ENCODE data around the gene LRP2.

The LRP2 gene

GRCh38 chr2:169361706-169362117, 622 bp downstream of the LRP2 start (continued):
- peak; percentile 89 for TF ChIP-seq ZBTB8A (tag by site-specific recombination; IDR thresholded peaks at IDR 0.05)
- TF ChIP-seq ZIC2 (tag by site-specific recombination; IDR thresholded peaks at IDR 0.05), result peak; percentile 92
- peak; percentile 35; the same call in 1 of the 2 replicates for TF ChIP-seq SCRT2 (tag by site-specific recombination; IDR thresholded peaks at IDR 0.05)
- peak; percentile 85 for TF ChIP-seq IKZF3 (tag by site-specific recombination; IDR thresholded peaks at IDR 0.05)
- no peak for TF ChIP-seq ZNF157 (tag by site-specific recombination; IDR thresholded peaks at IDR 0.05)
- TF ChIP-seq ZEB2 (tag by site-specific recombination; IDR thresholded peaks at IDR 0.05), result peak; percentile 39; the same call in 1 of the 2 replicates
- TF ChIP-seq ZNF423 (tag by site-specific recombination; IDR thresholded peaks at IDR 0.05), result peak; percentile 85
- 0 out of 2 replicates have a peak, but pooled peaks have one; percentile 61 for TF ChIP-seq ZSCAN30 (tag by site-specific recombination; IDR thresholded peaks at IDR 0.05)
- TF ChIP-seq CTCF (tag by site-specific recombination; IDR thresholded peaks at IDR 0.05), result peak; percentile 89
- TF ChIP-seq KLF8 (tag by site-specific recombination; IDR thresholded peaks at IDR 0.05), result 0 out of 2 replicates have a peak, but pooled peaks have one; percentile 31
- peak; percentile 26 for TF ChIP-seq SP2 (tag by site-specific recombination; IDR thresholded peaks at IDR 0.05)
- no peak for TF ChIP-seq ZNF223 (tag by site-specific recombination; IDR thresholded peaks at IDR 0.05)
- peak; percentile 29; the same call in 1 of the 2 replicates for TF ChIP-seq ZNF2 (tag by site-specific recombination; IDR thresholded peaks at IDR 0.05)
- peak; percentile 75 for TF ChIP-seq ZNF610 (tag by site-specific recombination; IDR thresholded peaks at IDR 0.05; ENCODE audit: borderline replicate concordance)

DNA sequence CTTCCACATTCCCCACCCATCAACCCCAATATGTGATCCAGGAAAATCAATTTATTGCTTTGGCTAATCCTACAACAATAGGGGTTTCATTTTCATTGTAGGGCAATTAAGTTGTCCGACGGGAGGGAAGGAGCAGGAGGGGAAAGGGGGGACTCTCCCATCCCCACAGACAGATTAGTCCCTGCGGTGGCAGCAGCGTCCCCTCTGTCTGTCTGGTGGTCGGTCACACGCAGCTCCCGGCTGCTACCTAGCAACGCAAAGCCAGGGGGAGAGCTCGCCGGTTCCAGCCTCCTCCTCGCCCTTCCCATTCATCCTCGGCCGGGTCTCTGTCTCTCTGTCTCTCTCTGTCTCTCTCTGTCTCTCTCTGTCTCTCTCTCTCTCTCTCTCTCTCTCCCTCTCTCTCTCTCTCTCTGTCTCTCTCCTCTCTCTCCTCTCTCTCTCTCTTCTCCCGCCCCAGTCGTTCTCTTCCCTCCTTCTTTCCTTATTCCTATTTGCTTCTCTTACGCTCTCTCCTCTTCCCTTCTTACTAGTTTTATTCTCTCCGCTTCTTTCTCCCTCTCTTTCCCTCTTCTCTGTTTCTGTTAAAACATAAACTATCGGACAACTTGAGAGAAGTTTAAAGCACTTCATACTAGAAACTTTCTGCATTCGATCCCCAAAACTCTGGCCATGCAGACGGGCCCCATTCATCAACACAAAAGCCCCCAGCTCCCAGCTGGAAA, 1.2 kb downstream of the LRP2 start:
- Histone ChIP-seq H3K9me3 (ENCODE audit: control insufficient read depth, insufficient read depth, low read depth, low read length) (no peaks in the 10 kb centered on the region), H3K4me1 (ENCODE audit: control insufficient read depth, insufficient read depth, low read length) (peaks cover 3% of the 10 kb centered on the region; the same call in 1 of the 2 replicates), H3K36me3 (ENCODE audit: control insufficient read depth in 2 of 2, insufficient read depth in 1 of 2, low read length in 2 of 2) (no peaks in the 10 kb centered on the region), H3K4me3 (ENCODE audit: low read depth, low read length) (peak overlapping the region; percentile 55), H3K27ac (ENCODE audit: extremely low read depth, low read depth, low read length) (peak overlapping the region; percentile 82; the same call in 1 of the 2 replicates)
- ChIA-PET POLR2A (interaction anchor here (0.7 kb wide), 1 partner anchor 645 kb away, joined by 3 read pairs; no protein-coding TSS in a partner anchor), CTCF (interaction anchor here (0.6 to 0.7 kb wide), 2 partner anchors 251 to 256 kb away, joined by 3 read pairs; no protein-coding TSS in a partner anchor)
- no peak for TF ChIP-seq ZNF214 (tag by site-specific recombination; IDR thresholded peaks at IDR 0.05; ENCODE audit: borderline replicate concordance)
- no peak for TF ChIP-seq ZBTB7A (tag by site-specific recombination; IDR thresholded peaks at IDR 0.05; ENCODE audit: low read depth)
- no peak for TF ChIP-seq ZNF791 (tag by site-specific recombination; IDR thresholded peaks at IDR 0.05)
- TF ChIP-seq ZNF366 (tag by site-specific recombination; conservative IDR thresholded peaks at IDR 0.05), result peak; percentile 93
- TF ChIP-seq ZNF701 (tag by site-specific recombination; IDR thresholded peaks at IDR 0.05), result no peak
- TF ChIP-seq ZNF530 (tag by site-specific recombination; IDR thresholded peaks at IDR 0.05; ENCODE audit: low read depth), result no peak
- no peak for TF ChIP-seq ZNF654 (tag by site-specific recombination; IDR thresholded peaks at IDR 0.05; ENCODE audit: low read depth)
- no peak for TF ChIP-seq ZNF202 (tag by site-specific recombination; IDR thresholded peaks at IDR 0.05; ENCODE audit: borderline replicate concordance)
- peak; percentile 99 for TF ChIP-seq ZNF596 (tag by site-specific recombination; IDR thresholded peaks at IDR 0.05)
- 0 out of 2 replicates have a peak, but pooled peaks have one; percentile 20 for TF ChIP-seq ZNF501 (tag by site-specific recombination; IDR thresholded peaks at IDR 0.05)
- peak; percentile 43 for TF ChIP-seq ZNF398 (tag by site-specific recombination; IDR thresholded peaks at IDR 0.05)
- TF ChIP-seq ZNF488 (tag by site-specific recombination; IDR thresholded peaks at IDR 0.05), result no peak
- no peak for TF ChIP-seq ZFP41 (tag by site-specific recombination; IDR thresholded peaks at IDR 0.05; ENCODE audit: borderline replicate concordance)
- no peak for TF ChIP-seq ZSCAN18 (tag by site-specific recombination; IDR thresholded peaks at IDR 0.05)
- no peak for TF ChIP-seq ZNF768 (tag by site-specific recombination; IDR thresholded peaks at IDR 0.05)
- no peak for TF ChIP-seq ZNF132 (tag by site-specific recombination; IDR thresholded peaks at IDR 0.05; ENCODE audit: borderline replicate concordance)

All from HEK293 (cell line).